GM12892 (cell line): Measurements from ENCODE around the gene PCP2.

Source experiments
- DNase-seq: peaks from one replicate; pipeline ENCODE4 v3.0.0; 2011; ENCODE audit not compliant: insufficient read length
- FAIRE-seq: peaks from 2 replicates; lab custom pipeline; 2011; peaks lifted over from hg19 to GRCh38; lab: Jason Lieb, UNC
- POLR2A ChIP-seq: IDR thresholded peaks from 2 replicates; pipeline ENCODE4 v1.6.1; 2011; ENCODE audit warnings: low read depth, low read length, control low read depth
- POLR2AphosphoS5 ChIP-seq: IDR thresholded peaks from 2 replicates; pipeline ENCODE4 v1.6.1; 2011; ENCODE audit warnings: low read depth, low read length, control low read depth
- TAF1 ChIP-seq: IDR thresholded peaks from 2 replicates; pipeline ENCODE4 v1.6.1; 2011; ENCODE audit warnings: low read depth, mild to moderate bottlenecking, control low read depth, low read length, borderline replicate concordance

PCP2 gene

DNA sequence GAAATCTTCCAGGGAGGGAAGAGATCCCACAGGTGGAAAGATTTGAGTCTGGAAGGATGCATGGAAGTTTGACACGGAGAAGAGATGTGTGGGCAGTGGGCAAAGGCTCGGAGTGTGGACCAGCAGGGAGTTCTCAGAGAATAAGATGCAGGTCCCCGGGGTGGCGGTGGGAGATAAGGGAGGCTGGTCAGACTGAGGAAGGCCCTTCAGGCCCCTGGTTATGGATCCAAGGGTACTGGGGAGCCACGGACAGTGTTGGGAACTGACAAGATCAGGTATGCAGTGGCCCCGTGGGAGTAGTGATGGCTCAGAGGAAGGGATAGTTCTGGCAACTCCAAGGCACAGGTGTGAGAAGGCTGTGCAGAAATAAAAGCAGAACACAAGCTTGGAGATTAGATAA is 35.3 kb downstream of the PCP2 start:
- no peak for FAIRE-seq
- no peak for DNase-seq
- TF ChIP-seq POLR2A (no peak), POLR2AphosphoS5 (no peak), TAF1 (no peak)

DNA sequence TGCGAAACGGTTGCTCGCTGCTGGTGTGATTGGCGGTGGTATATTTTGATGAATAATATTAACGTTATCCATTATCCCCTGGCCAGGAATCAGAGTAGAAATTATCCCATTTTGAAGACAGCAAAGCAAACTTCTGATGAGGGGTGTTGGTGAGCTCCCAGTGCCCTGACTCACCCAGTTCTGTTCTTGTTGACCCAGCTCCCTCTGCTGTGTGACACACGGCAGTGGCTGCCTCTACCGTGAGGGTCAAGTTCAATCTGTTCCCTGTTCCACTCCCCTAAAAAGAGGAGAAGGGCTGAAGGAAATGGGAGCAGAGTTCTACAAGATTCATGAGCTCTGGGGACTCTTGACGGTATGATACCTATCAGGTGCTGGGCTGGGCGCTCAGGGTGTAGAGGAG is 35.8 kb downstream of the PCP2 start:
- no peak for DNase-seq
- FAIRE-seq = no peak
- TF ChIP-seq POLR2A (no peak), TAF1 (no peak), POLR2AphosphoS5 (no peak)

DNA sequence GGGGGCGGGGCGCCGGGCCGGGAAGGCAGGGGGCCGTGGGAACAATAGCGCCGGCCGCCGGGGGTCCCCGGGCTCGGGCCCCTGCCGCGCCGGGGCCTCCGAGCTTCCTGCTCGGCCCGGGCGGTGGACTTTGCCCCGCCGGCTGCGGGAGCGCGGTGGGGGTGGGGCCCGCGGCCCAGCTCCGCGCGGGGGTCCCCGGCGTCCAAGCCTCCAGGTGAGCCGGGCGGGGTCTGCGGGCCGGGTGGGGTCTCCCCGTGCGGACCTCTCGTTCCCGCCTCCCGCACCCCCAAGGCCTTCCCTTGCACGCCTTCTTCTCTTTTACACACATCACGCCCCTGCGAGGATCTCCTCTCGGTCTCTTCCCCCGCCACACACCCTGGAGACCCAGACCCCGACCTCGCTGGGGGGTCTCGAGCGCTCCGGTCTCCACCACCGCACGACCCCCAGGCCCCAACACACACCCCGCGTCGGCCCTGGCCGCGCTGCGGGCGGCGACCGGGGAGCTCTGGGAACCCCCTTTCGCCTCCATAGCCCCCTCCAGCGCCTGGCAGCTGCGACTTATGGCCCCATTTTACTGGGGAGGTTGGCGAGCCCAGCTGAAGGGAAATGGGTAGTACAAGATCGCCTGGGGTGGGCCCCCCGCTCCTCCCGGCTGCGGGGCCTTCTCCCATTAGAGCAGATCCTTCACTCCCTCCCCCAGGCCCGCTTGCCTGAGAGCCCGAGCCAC is 37.1 kb downstream of the PCP2 start:
- FAIRE-seq = no peak

DNA sequence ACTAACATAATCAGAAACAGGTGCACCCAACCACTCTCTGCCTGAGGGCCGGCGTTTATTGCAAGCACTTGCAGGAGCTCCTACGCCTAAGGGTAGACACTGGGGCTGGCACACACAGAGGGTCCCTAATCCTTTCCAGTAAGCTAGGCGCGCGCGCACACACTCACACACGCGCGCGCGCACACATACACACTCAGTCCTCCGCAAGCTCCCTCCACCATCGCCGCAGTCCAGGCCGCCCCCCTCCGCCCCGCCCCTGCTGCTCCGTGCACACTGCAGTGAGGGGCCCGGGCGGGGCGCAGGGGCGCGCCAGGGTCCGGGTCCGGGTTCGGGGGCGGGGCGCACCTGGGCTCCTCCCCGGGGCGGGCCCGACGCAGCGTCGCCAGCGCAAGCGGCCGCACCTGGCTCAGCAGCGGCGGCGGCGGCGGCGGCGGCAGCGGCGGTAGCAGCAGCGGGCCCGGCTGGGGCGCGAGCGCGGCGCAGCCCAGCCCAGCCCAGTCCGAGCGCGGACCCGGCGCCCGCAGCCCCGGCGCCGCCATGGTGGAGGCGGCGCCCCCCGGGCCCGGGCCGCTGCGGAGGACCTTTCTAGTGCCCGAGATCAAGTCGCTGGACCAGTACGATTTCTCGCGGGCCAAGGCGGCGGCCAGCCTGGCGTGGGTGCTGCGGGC is 37.9 kb downstream of the PCP2 start, which contains the start of gene CAMSAP3:
TSS of gene CAMSAP3 (plus strand) at position 398 of the 668 bp plus-strand sequence. CDS start at position 538, 140 bp downstream.
- TF ChIP-seq POLR2A = no peak
- no peak for TF ChIP-seq POLR2AphosphoS5
- TF ChIP-seq TAF1 = no peak
- FAIRE-seq (no peak), DNase-seq (no peak)

More for the DNA sequence above, 37.1 kb downstream of the PCP2 start:
- no peak for DNase-seq
- TF ChIP-seq TAF1 (no peak), POLR2AphosphoS5 (no peak), POLR2A (no peak)

DNA sequence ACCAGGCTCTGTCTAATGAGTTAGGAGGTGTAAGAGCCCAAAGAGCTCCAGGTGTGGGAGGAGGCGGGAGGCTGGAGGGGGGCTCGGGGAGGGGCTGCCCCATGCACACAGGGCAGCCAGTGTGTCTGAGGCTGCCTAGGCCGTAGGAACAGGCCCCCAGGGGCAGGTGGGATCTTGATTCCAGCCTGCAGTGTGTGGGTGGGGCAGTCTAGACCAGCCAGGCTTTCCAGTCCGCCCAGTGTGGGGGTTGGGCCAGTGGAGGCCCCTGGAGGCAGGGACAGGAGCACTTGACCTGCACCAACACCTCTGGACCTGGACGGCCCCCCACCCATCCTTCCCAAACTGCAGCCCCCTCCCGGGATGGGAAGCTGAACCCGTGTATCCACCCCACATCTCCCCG is 43.3 kb downstream of the PCP2 start:
- FAIRE-seq = no peak
- no peak for DNase-seq
- TF ChIP-seq POLR2A (no peak), TAF1 (no peak)

DNA sequence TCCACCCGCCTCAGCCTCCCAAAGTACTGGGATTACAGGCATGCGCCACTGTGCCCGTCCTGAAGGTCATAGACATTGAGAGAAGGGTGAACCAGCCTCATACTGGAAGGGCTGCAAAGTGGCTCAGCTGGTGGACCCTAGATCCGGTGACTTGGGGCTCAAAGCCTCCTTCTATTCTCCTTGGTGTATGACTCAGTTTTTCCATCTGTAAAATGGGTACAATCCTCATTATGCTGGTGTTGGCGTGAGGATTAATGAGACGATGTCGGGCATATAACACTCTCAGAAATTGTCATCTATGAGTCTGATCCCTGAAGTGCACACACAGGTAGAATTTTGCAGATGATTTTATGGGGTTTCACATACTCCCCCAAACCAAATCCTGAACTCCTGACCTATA is 43.7 kb downstream of the PCP2 start:
- no peak for TF ChIP-seq POLR2A
- no peak for TF ChIP-seq POLR2AphosphoS5
- TF ChIP-seq TAF1 = no peak
- FAIRE-seq = no peak
- no peak for DNase-seq

DNA sequence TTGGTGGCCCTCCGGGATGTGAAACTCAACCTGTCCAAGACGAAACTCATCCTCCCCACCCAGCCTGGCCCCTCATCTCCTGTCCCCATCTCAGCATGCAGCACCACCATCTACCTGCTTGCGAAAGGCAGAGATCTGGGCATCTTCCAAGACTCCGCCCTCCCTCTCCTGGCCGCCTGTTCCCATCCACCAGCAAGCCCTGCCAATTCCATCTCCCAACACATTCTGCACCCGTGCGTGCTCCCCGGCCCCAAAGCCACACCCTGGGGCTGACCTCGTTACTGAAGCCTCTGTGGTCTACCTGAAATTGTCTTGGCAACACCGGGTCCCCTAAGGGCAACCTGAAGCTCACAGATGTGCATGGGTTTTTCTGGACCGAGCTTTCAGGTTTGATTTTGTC is 51.1 kb downstream of the PCP2 start:
- FAIRE-seq (no peak), DNase-seq (no peak)
- TF ChIP-seq TAF1 (no peak), POLR2A (no peak), POLR2AphosphoS5 (no peak)
